Tibial artery (tissue), 4 donors: ENCODE data around the gene TRIM62.
A peak's percentile ranks its signal among the peaks of the same experiment; 100 is the strongest.

Source experiments
- DNase-seq, 2 donors: peaks; one replicate each; pipeline ENCODE4 v3.0.0-alpha.2; 2019
- H3K27ac ChIP-seq, 2 donors: fragments of 200-600 bp; sonication (generic) in 1 of 2; 1 replicate in 1 of 2; 2 replicates in 1 of 2; pipeline ENCODE4 v1.5.1; 2018 to 2019; ENCODE audit warnings: mild to moderate bottlenecking in 1 of 2
- H3K27me3 ChIP-seq, 2 donors: fragments of 200-600 bp; sonication (generic) in 1 of 2; one replicate each; pipeline versions ENCODE4 v1.5.1 to v1.6.0; 2016 to 2019
- H3K36me3 ChIP-seq, 3 donors: fragments of 200-600 bp; sonication (generic) in 2 of 3; one replicate each; pipeline ENCODE4 v1.5.1; 2016 to 2019; ENCODE audit warnings: mild to moderate bottlenecking in 2 of 3
- H3K4me1 ChIP-seq, 4 donors: fragments of 200-600 bp; sonication (generic) in 2 of 4; 1 replicate in 3 of 4; 2 replicates in 1 of 4; pipeline ENCODE4 v1.5.1; 2016 to 2019
- H3K4me3 ChIP-seq, 2 donors: fragments of 200-600 bp; sonication (generic) in 1 of 2; 1 replicate in 1 of 2; 2 replicates in 1 of 2; pipeline ENCODE4 v1.5.1; 2018 to 2019; ENCODE audit warnings: mild to moderate bottlenecking in 2 of 2
- H3K9me3 ChIP-seq, 3 donors: fragments of 200-600 bp; sonication (generic) in 1 of 3; one replicate each; pipeline ENCODE4 v1.5.1; 2016 to 2019
- CTCF ChIP-seq, 2 experiments: fragments of 200-600 bp in 1 of 2; fragments of 450-650 bp in 1 of 2; IDR thresholded peaks; one replicate each; pipeline ENCODE4 v1.5.1; 2017 to 2019; ENCODE audit warnings: antibody characterized with exemption in 2 of 2, mild to moderate bottlenecking in 1 of 2, moderate library complexity in 1 of 2
- intact Hi-C: fragments of 100-400 bp; cut with DNase I; formaldehyde crosslinking; loops from one replicate; pipeline ENCODE4 v1.15.0; 2023; ENCODE audit warnings: low total_unique reads

Gene TRIM62

GRCh38 chr1:33181921-33182341, at the start of gene TRIM62:
Gene TRIM62 (minus strand): TSS chr1:33182043. CDS start chr1:33181432, 611 bp downstream.
- H3K27ac ChIP-seq: peak within 1 kb of the TSS; percentile 83 to 86
- intact Hi-C loops: loop anchor here (2.0 to 10.0 kb wide), 2 partner anchors 53 to 83 kb away; no protein-coding TSS in a partner anchor
- no peak for TF ChIP-seq CTCF (IDR thresholded peaks at IDR 0.05)

GRCh38 chr1:33231166-33231565, 49.3 kb upstream of the TRIM62 start:
- Histone ChIP-seq H3K4me1 (no peaks in the 10 kb centered on the region), H3K27me3 (peaks cover 0 to 12% of the 10 kb centered on the region in 2 donors), H3K36me3 (no peaks in the 10 kb centered on the region), H3K9me3 (no peaks in the 10 kb centered on the region), H3K27ac (no peak overlapping the region), H3K4me3 (no peak overlapping the region)
- DNase-seq: no peak
- intact Hi-C loops: no loop called here
- no peak for TF ChIP-seq CTCF (IDR thresholded peaks at IDR 0.05)

More at GRCh38 chr1:33181921-33182341, at the start of gene TRIM62:
- Histone ChIP-seq H3K4me3 (peak within 1 kb of the TSS; percentile 77), H3K4me1 (peaks cover 0 to 28% (median 8%) of the 10 kb centered on the region in 4 donors), H3K9me3 (no peaks in the 10 kb centered on the region), H3K27me3 (peaks cover 0 to under 1% of the 10 kb centered on the region in 2 donors), H3K36me3 (peaks cover 0 to 9% (median 5%) of the 10 kb centered on the region in 3 donors)
- peak; percentile 81 to 93 for DNase-seq

GRCh38 chr1:33228935-33229487, 47.2 kb upstream of the TRIM62 start:
- Histone ChIP-seq H3K36me3 (no peaks in the 10 kb centered on the region), H3K27me3 (no peaks in the 10 kb centered on the region), H3K4me3 (no peak overlapping the region), H3K27ac (no peak overlapping the region), H3K4me1 (no peaks in the 10 kb centered on the region), H3K9me3 (peaks cover 0 to 8% (median 0%) of the 10 kb centered on the region in 3 donors)
- peak in 1 of 2 donors; percentile 33 for DNase-seq
- TF ChIP-seq CTCF (IDR thresholded peaks at IDR 0.05): no peak
- intact Hi-C loops: loop anchor here (10.0 kb wide), 1 partner anchor 236 kb away; no protein-coding TSS in a partner anchor

- TF ChIP-seq CTCF (IDR thresholded peaks at IDR 0.05): no peak
- H3K27ac ChIP-seq: no peak overlapping the region
- no peak for DNase-seq
- H3K4me1 ChIP-seq: peaks cover 0 to 3% (median 0%) of the 10 kb centered on the region in 4 donors
- peaks cover 0 to 8% (median 0%) of the 10 kb centered on the region in 3 donors for H3K9me3 ChIP-seq
- no peak overlapping the region for H3K4me3 ChIP-seq
- intact Hi-C loops: loop anchor here (10.0 kb wide), 1 partner anchor 239 kb away; no protein-coding TSS in a partner anchor
- no peaks in the 10 kb centered on the region for H3K27me3 ChIP-seq
- H3K36me3 ChIP-seq: no peaks in the 10 kb centered on the region
Measured at GRCh38 chr1:33225586-33225985, 43.7 kb upstream of the TRIM62 start.

GRCh38 chr1:33224166-33224707, 42.4 kb upstream of the TRIM62 start:
- intact Hi-C loops: loop anchor here (5.0 to 10.0 kb wide), 2 partner anchors 143 to 241 kb away; no protein-coding TSS in a partner anchor
- Histone ChIP-seq H3K9me3 (peaks cover 0 to 8% (median 0%) of the 10 kb centered on the region in 3 donors), H3K4me3 (no peak overlapping the region), H3K27ac (no peak overlapping the region), H3K36me3 (no peaks in the 10 kb centered on the region), H3K27me3 (no peaks in the 10 kb centered on the region), H3K4me1 (peaks cover 0 to 7% (median 0%) of the 10 kb centered on the region in 4 donors)
- no peak for DNase-seq
- no peak for TF ChIP-seq CTCF (IDR thresholded peaks at IDR 0.05)
